ENCODE measurements around the gene CARS2.
"Not testable (repeated sequence)": the region's sequence is repeated elsewhere in the genome, so short reads cannot be mapped to it uniquely, and the experiment has no call there.

The CARS2 gene

DNA sequence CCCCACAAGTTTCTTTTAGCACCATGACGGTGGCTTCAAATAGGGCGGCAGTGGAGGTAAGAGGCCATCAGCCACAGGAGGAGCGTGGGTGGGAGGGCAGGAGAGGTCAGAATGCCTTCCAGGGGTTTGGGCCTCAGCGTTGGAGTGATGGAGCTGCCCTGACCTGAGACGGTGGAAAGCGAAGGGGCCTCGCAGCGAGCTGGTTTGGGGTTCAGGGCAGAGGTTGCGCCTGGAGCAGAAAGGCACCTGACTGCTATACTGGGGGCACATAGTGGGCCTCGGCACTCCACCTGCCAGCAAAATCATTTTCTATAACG lies 91.0 kb downstream of the CARS2 start:
- FAIRE-seq: no peak

GRCh38 chr13:110610955-110611595 lies 94.8 kb downstream of the CARS2 start:
- FAIRE-seq: no peak

DNA sequence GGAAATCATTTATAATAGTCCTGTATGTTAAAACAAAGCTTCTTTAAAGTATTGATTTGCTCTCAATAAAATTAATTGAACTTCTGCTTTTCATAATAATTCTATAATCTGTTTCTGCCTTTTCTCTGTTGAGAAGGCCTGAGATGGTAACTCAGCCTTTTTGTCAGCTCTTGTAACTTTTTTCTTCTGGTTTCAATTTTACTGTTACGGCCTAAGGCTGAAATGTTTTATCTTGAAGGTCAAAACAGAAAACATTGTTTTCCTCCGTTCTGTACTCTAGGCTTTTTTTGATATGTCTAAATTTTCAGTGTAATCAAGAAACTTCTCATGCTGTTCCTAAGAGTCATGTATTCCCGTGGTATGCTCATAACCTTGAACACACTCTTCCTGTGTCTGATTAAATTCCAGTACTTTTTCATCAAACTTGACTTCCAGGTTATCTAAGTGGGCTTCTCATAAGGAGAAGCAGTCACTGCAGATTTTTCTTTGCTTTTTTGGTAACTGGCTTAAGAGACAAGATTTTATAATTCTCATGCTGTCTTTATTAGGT lies 98.2 kb downstream of the CARS2 start:
- FAIRE-seq: no peak

GRCh38 chr13:110606281-110606680 lies 99.6 kb downstream of the CARS2 start:
- FAIRE-seq: not testable (repeated sequence)

DNA sequence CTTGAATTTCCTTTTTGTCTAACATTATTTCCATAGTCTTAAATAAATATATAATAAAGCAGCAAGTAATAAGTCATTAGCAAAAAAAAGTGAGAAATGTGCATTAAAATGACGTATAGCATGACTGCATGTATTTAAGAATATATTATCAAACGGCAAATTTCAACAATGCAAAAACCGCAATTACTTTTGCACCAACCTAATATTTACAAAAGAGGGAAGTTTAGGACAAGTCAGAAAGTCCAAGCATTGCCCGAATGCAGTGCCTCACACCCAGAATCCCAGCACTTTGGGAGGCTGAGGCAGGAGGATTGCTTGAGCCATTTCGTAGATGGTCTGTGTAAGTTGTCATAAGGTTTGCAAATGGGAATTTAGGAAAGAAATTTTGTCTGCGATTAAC lies 100.8 kb downstream of the CARS2 start:
- FAIRE-seq: no peak

- FAIRE-seq: no peak
Measured at GRCh38 chr13:110600980-110601379, 104.9 kb downstream of the CARS2 start.

DNA sequence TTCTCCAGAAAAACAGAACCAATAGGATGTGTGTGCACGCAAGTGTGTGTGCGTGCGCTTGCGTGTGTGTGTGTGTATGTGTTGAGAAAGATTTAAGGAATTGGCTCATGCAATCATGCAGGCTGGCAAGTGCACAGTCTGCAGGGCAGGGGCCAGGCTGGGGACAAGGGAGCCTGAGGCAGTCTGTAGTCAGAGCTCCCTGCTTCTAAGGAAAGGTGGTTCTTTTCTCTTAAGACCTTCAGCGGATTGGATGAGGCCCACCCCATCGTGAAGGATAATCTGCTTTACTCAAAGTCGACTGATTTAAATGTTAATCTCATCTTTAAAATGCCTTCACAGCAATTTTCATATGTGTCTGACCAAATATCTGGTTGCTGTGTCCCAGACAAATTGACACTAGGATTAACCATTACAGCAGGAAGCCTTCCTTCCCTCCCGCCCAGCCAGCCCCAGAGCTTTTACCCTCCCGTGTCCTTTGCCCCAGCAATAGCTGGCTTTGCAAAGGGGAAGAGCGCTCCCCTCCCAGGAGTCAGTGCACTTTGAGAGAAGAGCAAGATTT lies 105.6 kb downstream of the CARS2 start:
- FAIRE-seq: no peak

GRCh38 chr13:110597041-110597689 lies 108.8 kb downstream of the CARS2 start:
- no peak for FAIRE-seq

DNA sequence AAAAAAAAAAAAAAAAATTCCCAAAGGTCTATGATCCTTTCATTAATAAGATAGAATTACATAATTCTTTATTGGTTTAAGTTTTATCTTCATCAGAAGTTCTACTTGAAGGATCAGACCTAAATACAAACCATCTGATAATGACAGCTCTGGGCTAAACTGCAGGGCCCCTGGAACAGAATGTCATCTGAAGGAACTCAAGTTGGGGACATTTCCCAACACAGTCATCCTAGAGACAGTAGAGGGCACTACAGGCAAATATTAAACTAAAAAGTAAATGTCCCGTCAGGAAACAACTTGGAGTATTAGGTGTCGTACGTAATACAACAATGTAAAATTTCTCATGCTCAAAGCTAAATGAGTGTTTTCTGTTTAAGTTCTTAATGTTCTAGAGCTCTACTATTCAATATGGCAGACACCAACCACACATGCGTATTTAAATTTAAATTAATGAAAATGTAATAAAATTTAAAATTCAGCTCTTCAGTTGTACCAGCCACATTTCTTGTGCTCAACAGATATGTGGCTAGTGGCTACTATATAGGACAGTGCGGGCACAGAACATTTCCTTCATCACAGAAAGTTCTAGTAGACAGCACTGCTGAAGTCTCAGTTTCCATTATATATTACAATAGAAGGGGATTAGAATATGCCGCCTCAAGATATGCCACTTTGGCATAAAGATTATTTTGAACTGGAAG lies 112.3 kb downstream of the CARS2 start:
- peak; percentile 97 for FAIRE-seq

DNA sequence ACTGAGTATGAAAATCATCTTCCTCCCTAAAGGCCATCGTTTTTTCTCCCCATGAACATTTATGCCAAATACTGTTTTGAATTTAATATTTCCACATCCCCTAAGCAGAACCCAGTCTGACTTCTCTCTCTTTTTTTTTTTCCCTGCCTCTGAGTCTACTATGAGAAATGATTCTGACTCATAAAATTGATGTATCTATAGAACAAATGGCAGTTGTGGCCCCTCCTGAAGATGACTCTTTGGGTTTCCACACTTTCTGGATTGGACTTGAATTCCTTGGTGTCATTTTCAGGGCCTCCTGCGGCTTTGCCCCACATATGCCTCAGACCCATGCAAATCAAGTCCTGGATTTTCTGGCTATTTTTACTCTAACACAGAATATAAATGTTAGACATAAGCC lies 113.3 kb downstream of the CARS2 start:
- no peak for FAIRE-seq

Measured in A204.1 (cell line).